ENCODE results near the gene SH3BP1.

SH3BP1 gene

GRCh38 chr22:37636186-37636948 lies 3.1 kb upstream of the SH3BP1 start:
- peaks cover 35% of the 10 kb centered on the region for H3K4me1 ChIP-seq (ENCODE audit: insufficient read depth, low read length)
- no peak overlapping the region for H3K27ac ChIP-seq (ENCODE audit: low read length)
- H3K9me3 ChIP-seq (ENCODE audit: insufficient read depth, low read depth, low read length): no peaks in the 10 kb centered on the region
- H3K36me3 ChIP-seq (ENCODE audit: insufficient read depth, low read depth, low read length): no peaks in the 10 kb centered on the region; the same call in 1 of the 2 replicates
- no peak overlapping the region for H3K9ac ChIP-seq (ENCODE audit: low read depth, low read length)
- no peaks in the 10 kb centered on the region for H3K27me3 ChIP-seq (ENCODE audit: insufficient read depth, low read length)
- no peak overlapping the region for H3K4me3 ChIP-seq (ENCODE audit: low read length)

GRCh38 chr22:37636949-37637273 lies 2.6 kb upstream of the SH3BP1 start:
- H3K36me3 ChIP-seq (ENCODE audit: insufficient read depth, low read depth, low read length): peaks cover 3% of the 10 kb centered on the region; the same call in 1 of the 2 replicates
- no peak overlapping the region for H3K4me3 ChIP-seq (ENCODE audit: low read length)
- H3K27ac ChIP-seq (ENCODE audit: low read length): no peak overlapping the region
- H3K4me1 ChIP-seq (ENCODE audit: insufficient read depth, low read length): peaks cover 35% of the 10 kb centered on the region
- no peaks in the 10 kb centered on the region for H3K9me3 ChIP-seq (ENCODE audit: insufficient read depth, low read depth, low read length)
- H3K9ac ChIP-seq (ENCODE audit: low read depth, low read length): no peak overlapping the region
- no peaks in the 10 kb centered on the region for H3K27me3 ChIP-seq (ENCODE audit: insufficient read depth, low read length)

DNA sequence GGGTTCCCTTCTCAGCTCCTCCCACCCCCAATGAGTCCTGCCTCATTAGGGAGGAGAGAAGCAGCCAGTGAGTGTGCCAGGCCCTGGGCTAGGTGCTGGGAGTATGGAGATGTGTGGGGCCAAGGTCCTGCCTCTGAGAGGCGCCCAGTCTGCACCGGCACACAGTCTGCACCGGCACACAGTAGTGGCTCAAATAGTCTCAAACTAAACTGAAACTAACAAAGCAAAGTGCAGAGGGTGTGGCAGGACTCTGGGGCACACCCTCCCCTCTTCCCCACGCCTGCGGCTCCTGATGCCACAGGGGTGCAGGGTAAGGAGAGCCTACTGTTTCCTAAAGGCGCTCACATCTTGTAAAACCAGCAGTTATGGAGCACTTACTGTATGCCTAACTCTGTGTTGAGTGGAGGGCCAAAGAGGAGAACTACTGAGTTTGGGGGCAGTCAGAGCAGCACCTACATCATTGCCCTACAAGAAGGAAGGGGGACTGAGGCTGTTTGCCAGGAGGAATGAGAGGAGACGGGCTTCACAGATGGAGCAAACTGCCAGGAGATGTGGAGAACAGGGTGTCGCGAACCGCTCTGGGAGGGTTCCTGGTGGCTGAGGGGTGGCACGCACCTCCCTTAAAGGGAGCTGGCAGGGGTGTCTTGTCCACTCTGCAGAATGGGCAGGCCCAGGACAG lies 939 bp upstream of the SH3BP1 start:
- H3K36me3 ChIP-seq (ENCODE audit: insufficient read depth, low read depth, low read length): peaks cover 13% of the 10 kb centered on the region
- H3K4me3 ChIP-seq (ENCODE audit: low read length): peak overlapping the region; percentile 91
- H3K27me3 ChIP-seq (ENCODE audit: insufficient read depth, low read length): no peaks in the 10 kb centered on the region
- H3K9ac ChIP-seq (ENCODE audit: low read depth, low read length): peak overlapping the region; percentile 81
- no peaks in the 10 kb centered on the region for H3K9me3 ChIP-seq (ENCODE audit: insufficient read depth, low read depth, low read length)
- peaks cover 29% of the 10 kb centered on the region for H3K4me1 ChIP-seq (ENCODE audit: insufficient read depth, low read length)
- H3K27ac ChIP-seq (ENCODE audit: low read length): no peak overlapping the region

DNA sequence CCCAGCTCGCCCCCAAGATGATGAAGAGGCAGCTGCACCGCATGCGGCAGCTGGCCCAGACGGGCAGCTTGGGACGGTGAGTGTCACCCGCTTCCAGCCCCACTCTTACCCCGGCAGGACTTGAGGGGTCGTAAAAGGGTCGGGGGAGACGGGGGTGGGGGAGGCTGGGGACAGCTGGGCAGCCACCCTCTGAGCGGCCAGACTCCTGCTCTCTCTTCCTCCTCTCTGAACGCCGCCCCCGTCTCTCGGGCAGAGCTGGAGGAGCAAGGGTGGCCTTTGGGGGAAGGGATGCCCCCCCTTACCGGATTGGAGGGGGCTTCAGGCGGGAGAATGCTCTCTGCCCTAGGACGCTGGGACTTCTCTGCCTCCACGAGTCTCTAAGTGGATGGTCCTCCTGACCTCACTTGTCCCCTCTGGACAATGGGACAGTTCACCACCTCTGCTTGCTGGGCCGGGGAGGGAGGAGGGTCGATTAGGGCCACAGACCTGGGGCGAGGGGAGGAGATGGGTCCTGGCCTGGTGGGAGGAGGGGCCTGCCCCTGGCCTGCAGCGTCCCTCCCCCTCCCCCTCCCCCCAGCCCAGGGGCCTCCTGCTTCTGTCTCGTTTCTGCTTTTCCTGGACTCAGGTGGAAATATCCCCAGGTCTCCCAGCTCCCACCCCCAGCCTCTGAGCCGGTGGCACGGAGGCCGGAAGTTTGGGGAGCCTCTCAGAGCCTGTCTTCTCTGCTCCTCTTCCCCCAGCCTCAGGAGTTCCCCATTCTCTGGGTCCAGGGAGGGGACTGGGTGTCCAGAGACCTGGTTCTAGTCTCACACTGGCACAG lies 512 bp downstream of the SH3BP1 start:
- Histone ChIP-seq H3K9ac (ENCODE audit: low read depth, low read length) (peak overlapping the region; percentile 81; the same call in 1 of the 2 replicates), H3K27ac (ENCODE audit: low read length) (no peak overlapping the region), H3K27me3 (ENCODE audit: insufficient read depth, low read length) (no peaks in the 10 kb centered on the region), H3K4me1 (ENCODE audit: insufficient read depth, low read length) (peaks cover 19% of the 10 kb centered on the region), H3K9me3 (ENCODE audit: insufficient read depth, low read depth, low read length) (no peaks in the 10 kb centered on the region), H3K36me3 (ENCODE audit: insufficient read depth, low read depth, low read length) (peaks cover 25% of the 10 kb centered on the region), H3K4me3 (ENCODE audit: low read length) (peak overlapping the region; percentile 91)

DNA sequence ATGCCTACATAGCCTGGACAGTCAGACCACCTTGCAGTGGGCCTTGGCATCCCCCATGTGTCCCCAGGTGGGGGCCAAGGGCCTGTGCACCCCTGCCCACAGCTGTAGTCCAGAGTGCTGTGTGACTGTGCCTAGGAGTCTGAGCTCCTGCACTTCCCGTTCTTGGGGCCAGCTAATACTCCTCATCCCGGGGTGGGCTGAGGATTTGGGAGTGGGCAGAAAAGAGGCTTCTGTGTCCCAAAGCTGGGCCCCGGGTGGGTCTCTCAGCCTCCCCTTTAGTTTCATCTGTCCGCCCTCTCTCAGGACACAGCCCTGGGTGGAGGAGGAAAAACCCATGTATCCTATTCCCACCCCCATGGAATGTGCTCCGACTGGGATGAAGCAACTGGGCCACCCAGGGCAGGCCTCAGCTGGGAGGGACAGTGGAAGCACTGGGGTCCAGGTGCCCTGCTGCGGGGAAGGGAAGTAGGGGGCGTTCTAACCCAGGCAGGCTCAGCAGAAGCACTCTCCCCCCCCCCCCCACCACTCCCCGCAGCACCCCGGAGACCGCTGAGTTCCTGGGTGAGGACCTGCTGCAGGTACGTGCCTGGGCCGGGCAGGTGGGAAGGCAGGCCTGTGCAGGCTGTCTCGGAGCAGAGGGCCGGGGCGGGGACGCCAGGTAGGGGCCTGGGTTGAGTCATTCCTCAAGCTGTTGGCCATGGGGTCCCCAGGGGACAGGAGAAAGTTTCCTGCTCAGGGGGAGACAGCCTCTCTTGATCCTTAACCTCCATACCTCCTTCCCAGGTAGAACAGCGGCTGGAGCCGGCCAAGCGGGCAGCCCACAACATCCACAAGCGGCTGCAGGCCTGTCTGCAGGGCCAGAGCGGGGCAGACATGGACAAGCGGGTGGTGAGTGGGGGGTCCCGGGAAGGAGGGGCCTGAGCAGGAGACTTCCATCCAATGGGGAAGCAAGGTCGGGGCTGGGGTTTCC lies 1.4 kb downstream of the SH3BP1 start:
- Histone ChIP-seq H3K27ac (ENCODE audit: low read length) (no peak overlapping the region), H3K9me3 (ENCODE audit: insufficient read depth, low read depth, low read length) (no peaks in the 10 kb centered on the region), H3K4me1 (ENCODE audit: insufficient read depth, low read length) (peaks cover 19% of the 10 kb centered on the region), H3K36me3 (ENCODE audit: insufficient read depth, low read depth, low read length) (peaks cover 33% of the 10 kb centered on the region), H3K4me3 (ENCODE audit: low read length) (peak overlapping the region; percentile 91), H3K9ac (ENCODE audit: low read depth, low read length) (peak overlapping the region; percentile 81; the same call in 1 of the 2 replicates), H3K27me3 (ENCODE audit: insufficient read depth, low read length) (no peaks in the 10 kb centered on the region)

DNA sequence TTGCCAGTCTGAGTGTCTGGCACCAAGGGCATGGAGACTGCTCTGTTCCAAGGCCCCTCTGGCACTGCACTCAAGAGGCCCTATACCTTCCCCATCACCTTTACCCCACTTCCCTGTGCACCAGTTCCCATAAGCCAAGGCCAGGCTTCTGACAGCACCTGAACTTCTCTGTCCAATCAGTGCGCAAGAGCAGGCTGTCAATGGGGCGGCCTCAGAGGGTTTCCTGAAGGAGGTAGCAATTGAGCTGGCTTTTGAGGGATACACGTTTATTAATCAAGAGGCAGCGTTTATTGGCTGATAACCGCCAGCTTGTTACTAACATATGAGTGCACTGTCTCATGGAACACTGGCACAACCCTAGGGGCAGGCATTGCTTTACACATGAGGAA lies 2.1 kb downstream of the SH3BP1 start:
- Histone ChIP-seq H3K9ac (ENCODE audit: low read depth, low read length) (no peak overlapping the region), H3K27ac (ENCODE audit: low read length) (no peak overlapping the region), H3K27me3 (ENCODE audit: insufficient read depth, low read length) (no peaks in the 10 kb centered on the region), H3K4me3 (ENCODE audit: low read length) (no peak overlapping the region), H3K9me3 (ENCODE audit: insufficient read depth, low read depth, low read length) (no peaks in the 10 kb centered on the region), H3K4me1 (ENCODE audit: insufficient read depth, low read length) (peaks cover 19% of the 10 kb centered on the region), H3K36me3 (ENCODE audit: insufficient read depth, low read depth, low read length) (peaks cover 33% of the 10 kb centered on the region)

DNA sequence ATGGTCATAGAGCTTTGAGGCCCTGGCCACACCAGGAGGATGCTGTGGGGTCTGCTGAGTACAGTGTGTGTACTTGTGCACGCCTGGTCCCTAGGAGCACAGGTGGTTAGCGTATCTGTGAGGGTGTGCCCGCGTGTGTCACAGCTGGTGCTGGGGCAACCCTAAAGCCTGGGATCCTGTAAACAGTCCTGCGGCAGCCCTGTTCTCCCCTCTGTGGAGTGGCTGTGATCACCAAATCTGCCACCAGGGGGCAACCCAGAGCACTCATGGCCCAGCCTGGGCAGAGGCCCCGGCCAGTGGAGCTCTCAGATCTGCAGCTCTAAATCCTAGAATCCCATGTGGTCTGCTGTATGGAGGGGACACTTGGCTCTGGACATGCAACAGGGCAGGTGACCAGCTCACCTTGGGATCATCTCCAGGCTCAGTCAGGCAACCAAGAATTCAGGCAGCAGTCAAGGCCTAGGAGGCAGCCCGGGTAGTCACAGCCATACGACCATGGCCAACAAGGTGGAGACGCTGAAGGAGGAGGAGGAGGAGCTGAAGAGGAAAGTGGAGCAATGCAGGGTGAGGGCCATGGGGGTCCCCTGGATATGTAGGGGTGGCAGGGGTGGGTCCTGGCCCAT lies 3.9 kb downstream of the SH3BP1 start:
- Histone ChIP-seq H3K9ac (ENCODE audit: low read depth, low read length) (no peak overlapping the region), H3K4me3 (ENCODE audit: low read length) (no peak overlapping the region), H3K36me3 (ENCODE audit: insufficient read depth, low read depth, low read length) (peaks cover 42% of the 10 kb centered on the region)

DNA sequence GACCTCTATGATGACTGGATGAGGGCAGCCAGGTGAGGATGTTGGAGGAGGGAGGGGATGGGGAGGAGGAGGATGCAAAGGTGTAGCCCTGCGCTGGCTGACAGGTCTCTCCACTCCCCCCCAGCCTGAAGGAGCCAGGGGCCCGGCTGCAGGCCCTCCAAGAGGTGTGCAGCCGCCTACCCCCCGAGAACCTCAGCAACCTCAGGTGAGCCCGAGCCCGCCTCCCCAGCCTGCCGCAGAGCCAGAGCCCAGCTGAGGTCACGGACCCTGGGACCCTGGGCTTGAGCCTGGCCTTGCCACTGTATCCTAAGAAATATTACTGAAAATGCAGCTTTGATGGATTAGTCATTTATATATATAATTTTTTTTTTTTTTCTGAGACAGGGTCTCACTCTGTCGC lies 7.8 kb downstream of the SH3BP1 start:
- Histone ChIP-seq H3K27me3 (ENCODE audit: insufficient read depth, low read length) (no peaks in the 10 kb centered on the region), H3K9ac (ENCODE audit: low read depth, low read length) (no peak overlapping the region), H3K4me1 (ENCODE audit: insufficient read depth, low read length) (no peaks in the 10 kb centered on the region), H3K36me3 (ENCODE audit: insufficient read depth, low read depth, low read length) (peaks cover 62% of the 10 kb centered on the region), H3K4me3 (ENCODE audit: low read length) (no peak overlapping the region), H3K9me3 (ENCODE audit: insufficient read depth, low read depth, low read length) (no peaks in the 10 kb centered on the region), H3K27ac (ENCODE audit: low read length) (no peak overlapping the region)

More for the DNA sequence above, 3.9 kb downstream of the SH3BP1 start:
- no peaks in the 10 kb centered on the region for H3K9me3 ChIP-seq (ENCODE audit: insufficient read depth, low read depth, low read length)
- peaks cover 15% of the 10 kb centered on the region for H3K4me1 ChIP-seq (ENCODE audit: insufficient read depth, low read length)
- no peak overlapping the region for H3K27ac ChIP-seq (ENCODE audit: low read length)
- no peaks in the 10 kb centered on the region for H3K27me3 ChIP-seq (ENCODE audit: insufficient read depth, low read length)

DNA sequence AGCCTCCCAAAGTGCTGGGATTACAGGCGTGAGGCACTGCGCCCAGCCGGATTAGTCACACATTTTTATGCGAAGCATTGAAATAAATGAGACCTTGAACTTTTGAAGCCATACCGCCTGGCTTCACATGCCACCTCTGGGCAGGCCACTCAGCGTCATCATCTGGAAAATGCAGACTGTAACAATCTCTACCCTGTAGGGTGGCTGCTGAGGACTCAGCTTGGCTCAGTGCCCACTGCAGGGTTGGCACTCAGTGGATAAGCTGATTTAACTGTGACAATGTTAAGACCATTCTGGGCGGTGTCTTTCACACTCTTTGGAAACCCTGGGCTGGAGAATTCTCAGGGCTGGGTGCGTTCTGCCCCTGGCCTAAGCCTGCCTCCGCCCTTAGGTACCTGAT lies 8.5 kb downstream of the SH3BP1 start:
- Histone ChIP-seq H3K36me3 (ENCODE audit: insufficient read depth, low read depth, low read length) (peaks cover 61% of the 10 kb centered on the region), H3K9me3 (ENCODE audit: insufficient read depth, low read depth, low read length) (no peaks in the 10 kb centered on the region), H3K27ac (ENCODE audit: low read length) (no peak overlapping the region), H3K9ac (ENCODE audit: low read depth, low read length) (no peak overlapping the region), H3K4me1 (ENCODE audit: insufficient read depth, low read length) (no peaks in the 10 kb centered on the region), H3K4me3 (ENCODE audit: low read length) (no peak overlapping the region), H3K27me3 (ENCODE audit: insufficient read depth, low read length) (no peaks in the 10 kb centered on the region)

- no peaks in the 10 kb centered on the region for H3K9me3 ChIP-seq (ENCODE audit: insufficient read depth, low read depth, low read length)
- no peaks in the 10 kb centered on the region for H3K27me3 ChIP-seq (ENCODE audit: insufficient read depth, low read length)
- H3K27ac ChIP-seq (ENCODE audit: low read length): no peak overlapping the region
- no peak overlapping the region for H3K4me3 ChIP-seq (ENCODE audit: low read length)
- H3K9ac ChIP-seq (ENCODE audit: low read depth, low read length): no peak overlapping the region
- H3K4me1 ChIP-seq (ENCODE audit: insufficient read depth, low read length): no peaks in the 10 kb centered on the region
- H3K36me3 ChIP-seq (ENCODE audit: insufficient read depth, low read depth, low read length): peaks cover 51% of the 10 kb centered on the region
Observed at GRCh38 chr22:37650463-37651136, 11.1 kb downstream of the SH3BP1 start.

Measured in iPS-20b (cell line).